Measurements from ENCODE around the gene ID2. TPM values are rescaled to one million over a fixed set of nuclear protein-coding genes. Genes with fewer than 3 reads are reported as not detected.
A peak's percentile ranks its signal among the peaks of the same experiment; 100 is the strongest.

Gene ID2
- total and polyA plus RNA-seq, 7 donors, result 154 to 615 (median 376) TPM

DNA sequence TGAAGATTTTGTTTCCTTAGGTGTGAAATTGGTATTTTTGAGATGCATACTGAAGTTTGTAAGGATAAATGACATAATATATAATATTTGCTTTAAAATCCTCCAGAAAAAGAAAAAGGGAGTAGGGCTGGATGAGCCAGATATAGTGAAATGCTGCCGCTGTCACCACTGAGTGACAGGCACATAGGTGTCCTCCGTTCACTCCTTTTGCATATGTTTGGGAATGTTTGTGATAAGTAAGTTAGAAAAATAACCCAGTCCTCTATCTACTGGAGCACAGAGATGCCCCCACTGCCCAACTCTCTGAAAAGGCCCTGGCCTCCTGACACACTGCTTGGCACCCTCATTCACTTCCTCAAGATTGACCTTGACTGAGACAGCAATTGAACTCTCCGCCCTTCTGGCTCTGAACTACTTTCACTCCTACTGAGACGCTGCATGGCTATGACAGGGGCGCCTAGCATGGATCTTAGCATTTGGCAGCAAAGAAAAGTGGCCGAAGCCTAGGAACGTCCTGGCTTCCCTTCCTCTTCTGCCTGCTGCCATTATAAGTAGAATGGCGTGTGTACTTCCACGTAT lies 10.1 kb downstream of the ID2 start:
- 87 to 93% methylated on average over 9 of the region's 9 CpGs for WGBS, 2 donors
- Histone ChIP-seq H3K36me3 (no peaks in the 10 kb centered on the region), H3K27ac (no peak overlapping the region), H3K9me3 (no peaks in the 10 kb centered on the region), H3K4me3 (no peak overlapping the region), H3K27me3 (no peaks in the 10 kb centered on the region), H3K4me1 (peaks cover 0 to 8% (median 3%) of the 10 kb centered on the region in 4 donors)
- intact Hi-C loops (cut with DNase I), result no loop called here
- no peak for DNase-seq
- no peak for TF ChIP-seq CTCF (IDR thresholded peaks at IDR 0.05)
- TF ChIP-seq POLR2A (IDR thresholded peaks at IDR 0.05), result no peak
- TF ChIP-seq EP300 (IDR thresholded peaks at IDR 0.05), result no peak
- TF ChIP-seq POLR2AphosphoS5 (IDR thresholded peaks at IDR 0.05), result no peak

GRCh38 chr2:8692783-8693156 lies 10.9 kb downstream of the ID2 start:
- H3K4me3 ChIP-seq, result peak overlapping the region in 1 of 4 donors; percentile 33
- intact Hi-C loops (cut with DNase I), result no loop called here
- WGBS, 2 donors, result 17 to 50% methylated on average over 7 of the region's 7 CpGs
- TF ChIP-seq CTCF (IDR thresholded peaks at IDR 0.05) (no peak), POLR2AphosphoS5 (IDR thresholded peaks at IDR 0.05) (no peak), POLR2A (IDR thresholded peaks at IDR 0.05) (no peak), EP300 (IDR thresholded peaks at IDR 0.05) (no peak)
- no peaks in the 10 kb centered on the region for H3K36me3 ChIP-seq
- H3K4me1 ChIP-seq, result peaks cover 0 to 8% (median 3%) of the 10 kb centered on the region in 4 donors
- no peak overlapping the region for H3K27ac ChIP-seq
- H3K27me3 ChIP-seq, result no peaks in the 10 kb centered on the region
- no peak for DNase-seq
- H3K9me3 ChIP-seq, result peaks cover 0 to 7% (median under 1%) of the 10 kb centered on the region in 4 donors

GRCh38 chr2:8693157-8693821 lies 11.4 kb downstream of the ID2 start:
- TF ChIP-seq CTCF (IDR thresholded peaks at IDR 0.05) (peak in 2 of 4 experiments; percentile 14 to 48), POLR2AphosphoS5 (IDR thresholded peaks at IDR 0.05) (no peak)
- 10 to 22% methylated on average over 30 of the region's 30 CpGs for WGBS, 2 donors

DNA sequence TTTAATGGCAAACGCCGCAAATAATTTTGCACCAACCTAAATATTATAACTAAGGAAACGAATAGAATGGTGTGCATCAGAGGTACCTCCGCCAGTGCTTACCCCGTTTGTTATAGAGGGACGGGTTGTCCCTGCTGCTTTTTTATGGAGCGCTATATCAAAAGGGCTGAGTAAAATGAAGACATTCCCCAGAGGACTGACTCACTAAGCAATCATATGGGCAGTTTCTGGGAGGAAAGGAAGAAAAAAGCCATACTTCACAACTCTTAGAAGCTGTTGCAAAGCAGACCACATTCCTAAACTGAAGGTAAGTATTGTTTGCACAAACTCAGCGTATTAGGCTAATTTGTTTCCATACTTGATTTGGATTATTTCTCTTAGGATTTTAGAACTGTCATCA lies 12.9 kb downstream of the ID2 start:
- TF ChIP-seq POLR2AphosphoS5 (IDR thresholded peaks at IDR 0.05), result no peak
- no peak for TF ChIP-seq EP300 (IDR thresholded peaks at IDR 0.05)
- no peak for TF ChIP-seq CTCF (IDR thresholded peaks at IDR 0.05)
- no peak for TF ChIP-seq POLR2A (IDR thresholded peaks at IDR 0.05)
- H3K4me1 ChIP-seq, result peaks cover 0 to 8% (median 3%) of the 10 kb centered on the region in 4 donors
- H3K9me3 ChIP-seq, result peaks cover 0 to 7% (median 3%) of the 10 kb centered on the region in 4 donors
- no peaks in the 10 kb centered on the region for H3K27me3 ChIP-seq
- H3K36me3 ChIP-seq, result no peaks in the 10 kb centered on the region
- DNase-seq, result no peak
- WGBS, 2 donors, result 75 to 88% methylated on average over 8 of the region's 8 CpGs
- H3K4me3 ChIP-seq, result no peak overlapping the region
- H3K27ac ChIP-seq, result no peak overlapping the region
- intact Hi-C loops (cut with DNase I), result no loop called here

More at GRCh38 chr2:8693157-8693821, 11.4 kb downstream of the ID2 start:
- H3K36me3 ChIP-seq, result no peaks in the 10 kb centered on the region
- no peaks in the 10 kb centered on the region for H3K27me3 ChIP-seq
- no peak overlapping the region for H3K27ac ChIP-seq
- H3K9me3 ChIP-seq, result peaks cover 0 to 7% (median 3%) of the 10 kb centered on the region in 4 donors
- intact Hi-C loops (cut with DNase I), result no loop called here
- peaks cover 0 to 8% (median 3%) of the 10 kb centered on the region in 4 donors for H3K4me1 ChIP-seq
- no peak for DNase-seq
- H3K4me3 ChIP-seq, result peak overlapping the region in 3 of 4 donors; percentile 11 to 33 (median 29)
